ENCODE results near the gene TALDO1. TPM values are rescaled to one million over a fixed set of nuclear protein-coding genes. Genes with fewer than 3 reads are reported as not detected.

TALDO1 gene
- polyA plus RNA-seq, 1 donor from 2014 or later: 156 TPM

- Histone ChIP-seq H4K20me1 (ENCODE audit: insufficient read depth) (no peaks in the 10 kb centered on the region), H3F3A (ENCODE audit: insufficient read depth, low read length, poor library complexity, severe bottlenecking) (no peaks in the 10 kb centered on the region), H3K4me3 (ENCODE audit: low read length) (no peak overlapping the region), H3K27ac (ENCODE audit: low read length) (no peak overlapping the region), H3K9me2 (ENCODE audit: insufficient read depth, low read length) (no peaks in the 10 kb centered on the region), H3K27me3 (ENCODE audit: insufficient read depth, low read depth, low read length) (no peaks in the 10 kb centered on the region), H3K4me2 (ENCODE audit: low read length) (no peak overlapping the region), H3K36me3 (ENCODE audit: insufficient read depth, low read length) (no peaks in the 10 kb centered on the region), H3K79me2 (replicated peaks; ENCODE audit: insufficient read depth, low read length) (no peaks in the 10 kb centered on the region), H3K9ac (ENCODE audit: low read length) (no peak overlapping the region), H3K9me3 (ENCODE audit: low read length) (no peaks in the 10 kb centered on the region), H2AFZ (ENCODE audit: low read depth, low read length) (no peak overlapping the region)
- TF ChIP-seq EZH2 (IDR thresholded peaks at IDR 0.05; ENCODE audit: borderline replicate concordance, insufficient read depth, low read length, poor library complexity, severe bottlenecking) (no peak), SMC3 (conservative IDR thresholded peaks at IDR 0.05; ENCODE audit: poor library complexity) (peak; percentile 49), POLR2AphosphoS5 (IDR thresholded peaks at IDR 0.05) (no peak), MXI1 (conservative IDR thresholded peaks at IDR 0.05; ENCODE audit: poor library complexity, severe bottlenecking) (no peak), EP300 (conservative IDR thresholded peaks at IDR 0.05; ENCODE audit: poor library complexity, severe bottlenecking) (no peak), REST (IDR thresholded peaks at IDR 0.05; ENCODE audit: borderline replicate concordance) (no peak), TAF1 (IDR thresholded peaks at IDR 0.05; ENCODE audit: low read depth) (no peak), CTCF (IDR thresholded peaks at IDR 0.05; ENCODE audit: poor library complexity, severe bottlenecking) (peak; percentile 64), RAD21 (conservative IDR thresholded peaks at IDR 0.05) (peak; percentile 63)
Measured at GRCh38 chr11:765025-765801, 17.9 kb downstream of the TALDO1 start.

GRCh38 chr11:765802-766091 is 18.5 kb downstream of the TALDO1 start:
- no peaks in the 10 kb centered on the region for H4K20me1 ChIP-seq (ENCODE audit: insufficient read depth)
- no peak overlapping the region for H3K4me2 ChIP-seq (ENCODE audit: low read length)
- H3F3A ChIP-seq (ENCODE audit: insufficient read depth, low read length, poor library complexity, severe bottlenecking): no peaks in the 10 kb centered on the region
- H3K79me2 ChIP-seq (replicated peaks; ENCODE audit: insufficient read depth, low read length): no peaks in the 10 kb centered on the region
- H3K9ac ChIP-seq (ENCODE audit: low read length): no peak overlapping the region
- no peak overlapping the region for H2AFZ ChIP-seq (ENCODE audit: low read depth, low read length)
- H3K27me3 ChIP-seq (ENCODE audit: insufficient read depth, low read depth, low read length): no peaks in the 10 kb centered on the region
- H3K36me3 ChIP-seq (ENCODE audit: insufficient read depth, low read length): no peaks in the 10 kb centered on the region
- no peak overlapping the region for H3K27ac ChIP-seq (ENCODE audit: low read length)
- TF ChIP-seq EP300 (conservative IDR thresholded peaks at IDR 0.05; ENCODE audit: poor library complexity, severe bottlenecking) (no peak), EZH2 (IDR thresholded peaks at IDR 0.05; ENCODE audit: borderline replicate concordance, insufficient read depth, low read length, poor library complexity, severe bottlenecking) (no peak), SMC3 (conservative IDR thresholded peaks at IDR 0.05; ENCODE audit: poor library complexity) (no peak), CTCF (IDR thresholded peaks at IDR 0.05; ENCODE audit: poor library complexity, severe bottlenecking) (no peak), REST (IDR thresholded peaks at IDR 0.05; ENCODE audit: borderline replicate concordance) (no peak), POLR2AphosphoS5 (IDR thresholded peaks at IDR 0.05) (no peak), RAD21 (conservative IDR thresholded peaks at IDR 0.05) (no peak), MXI1 (conservative IDR thresholded peaks at IDR 0.05; ENCODE audit: poor library complexity, severe bottlenecking) (no peak), TAF1 (IDR thresholded peaks at IDR 0.05; ENCODE audit: low read depth) (no peak)
- no peak overlapping the region for H3K4me3 ChIP-seq (ENCODE audit: low read length)
- H3K9me3 ChIP-seq (ENCODE audit: low read length): no peaks in the 10 kb centered on the region
- H3K9me2 ChIP-seq (ENCODE audit: insufficient read depth, low read length): no peaks in the 10 kb centered on the region

Data from neural cell (in vitro differentiated cells).